Stimulated activated CD4-positive, alpha-beta T cell treated with anti-CD3 and anti-CD28 coated beads, Interleukin-2, amount 100 ng/mL, for 24 hours (primary cell): Measurements from ENCODE around the gene FRAT1.
"Not testable (repeated sequence)": the region's sequence is repeated elsewhere in the genome, so short reads cannot be mapped to it uniquely, and the experiment has no call there.

ENCODE experiments used
- DNase-seq, 2 donors: peaks; one replicate each; pipeline ENCODE4 v3.0.0-alpha.2; 2020

Gene FRAT1

GRCh38 chr10:97318772-97319651 is at the start of gene FRAT1:
Gene FRAT1, plus strand, starts transcription at chr10:97319271. Its CDS starts 183 bp downstream, at chr10:97319454.
- peak; percentile 90 for DNase-seq

GRCh38 chr10:97270523-97271154 is 48.4 kb upstream of the FRAT1 start:
- DNase-seq: no peak

GRCh38 chr10:97273700-97274099 is 45.4 kb upstream of the FRAT1 start:
- DNase-seq: no peak

GRCh38 chr10:97274828-97275227 is 44.2 kb upstream of the FRAT1 start:
- no peak for DNase-seq

- no peak for DNase-seq
These were observed 41.5 kb upstream of the FRAT1 start for GRCh38 chr10:97277551-97277950.

- DNase-seq: no peak
These were observed 40.5 kb upstream of the FRAT1 start for GRCh38 chr10:97278491-97278989.

GRCh38 chr10:97279121-97279815 is 39.8 kb upstream of the FRAT1 start:
- no peak for DNase-seq

- peak in 1 of 2 donors; percentile 17 for DNase-seq
These were observed 38.3 kb upstream of the FRAT1 start for GRCh38 chr10:97280783-97281182.

GRCh38 chr10:97290076-97290475 is 29.0 kb upstream of the FRAT1 start:
- DNase-seq: not testable (repeated sequence)

GRCh38 chr10:97290576-97291356 is 28.3 kb upstream of the FRAT1 start:
- DNase-seq: not testable (repeated sequence)

- no peak for DNase-seq
These were observed 27.5 kb upstream of the FRAT1 start for GRCh38 chr10:97291357-97292096.

GRCh38 chr10:97292097-97292861 is 26.8 kb upstream of the FRAT1 start, which contains the start of gene ARHGAP19:
Gene ARHGAP19, minus strand, starts transcription at chr10:97292637. Its CDS starts 10 bp downstream, at chr10:97292627.
- DNase-seq: peak; percentile 90 to 93

GRCh38 chr10:97292862-97293198 is 26.2 kb upstream of the FRAT1 start:
- no peak for DNase-seq

GRCh38 chr10:97297556-97298222 is 21.4 kb upstream of the FRAT1 start:
- DNase-seq: no peak

- no peak for DNase-seq
These were observed 20.9 kb upstream of the FRAT1 start for GRCh38 chr10:97298223-97298571.

- DNase-seq: no peak
These were observed 18.1 kb upstream of the FRAT1 start for GRCh38 chr10:97300980-97301379.

GRCh38 chr10:97302088-97302791 is 16.8 kb upstream of the FRAT1 start:
- DNase-seq: no peak

- no peak for DNase-seq
These were observed 11.6 kb upstream of the FRAT1 start for GRCh38 chr10:97307441-97307840.

- DNase-seq: no peak
These were observed 10.9 kb upstream of the FRAT1 start for GRCh38 chr10:97307866-97308780.
